ENCODE measurements around the gene TLX1.

- no peak for TF ChIP-seq CTCF (IDR thresholded peaks at IDR 0.05 in 4 of 5, conservative IDR thresholded peaks at IDR 0.05 in 1 of 5)
- no peak for TF ChIP-seq POLR2A (IDR thresholded peaks at IDR 0.05)
Observed at GRCh38 chr10:101094121-101094879, 36.8 kb upstream of the TLX1 start.
